GM21717 (cell line): ENCODE data around the gene TDRD10.

Experiments
- ATAC-seq: cut with Tn5 transposase; IDR thresholded peaks from one replicate; pipeline ENCODE4 v1.9.1; 2021; ENCODE audit warnings: mild to moderate bottlenecking, moderate library complexity; ENCODE audit not compliant: unreplicated experiment

The TDRD10 gene

DNA sequence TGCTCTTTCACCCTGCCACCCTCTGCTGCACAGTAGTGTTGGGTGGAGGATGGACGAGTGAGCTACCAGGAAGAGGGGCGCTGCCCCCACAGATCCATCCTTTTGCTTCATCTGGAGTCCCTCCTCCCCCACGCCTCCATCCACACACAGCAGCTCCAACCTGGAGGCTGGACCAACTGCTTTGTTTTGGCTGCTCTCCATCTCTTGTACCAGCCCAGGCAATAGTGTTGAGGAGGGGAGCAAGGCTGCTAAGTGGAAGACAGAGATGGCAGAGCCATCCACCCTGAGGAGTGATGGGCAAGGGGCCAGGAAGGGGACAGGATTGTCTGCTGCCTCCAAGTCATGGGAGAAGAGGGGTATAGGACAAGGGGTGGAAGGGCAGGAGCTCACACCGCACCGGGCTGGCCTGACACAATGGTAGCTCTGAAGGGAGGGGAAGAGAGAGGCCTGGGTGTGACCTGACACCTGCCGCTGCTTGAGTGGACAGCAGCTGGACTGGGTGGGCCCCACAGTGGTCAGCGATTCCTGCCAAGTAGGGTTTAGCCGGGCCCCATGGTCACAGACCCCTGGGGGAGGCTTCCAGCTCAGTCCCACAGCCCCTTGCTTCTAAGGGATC lies 74.0 kb downstream of the TDRD10 start:
- ATAC-seq = no peak

DNA sequence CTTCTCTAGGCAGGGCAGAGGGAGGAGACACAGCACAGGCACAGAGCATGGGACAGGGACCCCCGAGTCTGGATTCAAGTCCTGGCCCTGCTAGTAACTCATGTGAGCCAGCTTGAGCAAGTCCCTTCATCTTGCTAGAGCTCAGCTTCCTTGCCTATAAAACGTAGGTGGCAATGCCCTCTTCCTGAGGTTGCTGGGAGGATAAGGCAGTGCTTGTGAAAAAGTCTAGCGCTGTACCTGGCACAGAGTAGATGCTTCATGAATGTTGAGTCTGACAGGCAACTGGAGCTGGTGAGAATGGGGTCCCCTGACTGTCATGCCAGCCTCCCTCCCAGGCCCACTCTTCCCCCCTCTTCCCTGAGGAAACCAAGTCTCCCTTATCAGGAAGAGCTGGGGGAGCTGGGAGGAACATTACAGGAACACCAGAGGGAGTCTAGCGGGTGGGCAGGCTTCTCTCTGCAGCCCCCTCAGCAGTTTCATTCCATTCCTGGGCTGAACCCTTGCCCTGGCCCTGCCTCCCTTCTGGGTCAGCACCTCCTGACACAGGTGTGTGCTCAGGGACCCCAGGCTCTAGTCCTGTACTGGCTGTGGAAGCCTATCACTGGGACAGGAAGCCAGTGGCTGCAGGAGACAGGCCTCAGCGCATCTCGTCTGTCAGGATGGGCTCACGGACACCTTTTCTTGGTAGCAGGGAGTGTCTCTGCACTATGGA lies 75.5 kb downstream of the TDRD10 start:
- ATAC-seq = no peak

DNA sequence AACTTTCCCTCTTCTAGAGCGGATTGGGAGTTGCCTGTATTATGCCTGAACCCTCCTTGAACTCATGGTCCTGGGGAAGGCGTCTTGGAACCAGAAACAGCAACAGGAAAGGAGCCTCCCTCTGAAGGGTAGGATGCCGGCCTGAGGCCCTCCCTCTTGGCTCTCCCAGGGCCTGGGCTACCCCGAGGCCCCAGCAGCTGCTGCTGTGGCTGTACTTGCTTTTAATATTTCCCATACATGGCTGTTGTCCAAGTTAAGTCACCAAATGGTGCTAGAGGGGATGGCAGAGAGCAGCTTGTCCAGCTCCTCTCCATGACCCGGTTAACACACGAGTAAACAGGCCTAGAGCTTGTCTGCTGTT lies 76.0 kb downstream of the TDRD10 start:
- ATAC-seq = no peak

DNA sequence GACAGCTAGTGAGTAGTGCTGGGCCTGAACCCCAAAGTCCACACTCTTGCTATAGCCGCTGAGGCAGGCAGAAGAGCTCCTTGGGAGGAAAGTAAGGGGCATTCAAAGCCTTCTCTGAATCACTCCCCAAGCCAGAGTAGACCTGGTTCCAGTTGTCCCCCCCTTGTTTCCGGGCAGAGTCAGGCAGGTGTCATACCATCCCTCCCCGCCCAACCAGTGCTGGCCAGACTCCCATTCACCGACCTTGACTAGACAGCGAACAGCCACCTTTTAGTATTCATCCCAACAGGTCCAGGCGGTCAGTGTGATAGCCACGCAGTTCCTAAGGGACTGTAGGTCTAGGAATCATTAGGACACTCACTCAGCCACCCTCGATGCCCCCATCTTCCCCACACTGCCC lies 77.4 kb downstream of the TDRD10 start:
- ATAC-seq = no peak

DNA sequence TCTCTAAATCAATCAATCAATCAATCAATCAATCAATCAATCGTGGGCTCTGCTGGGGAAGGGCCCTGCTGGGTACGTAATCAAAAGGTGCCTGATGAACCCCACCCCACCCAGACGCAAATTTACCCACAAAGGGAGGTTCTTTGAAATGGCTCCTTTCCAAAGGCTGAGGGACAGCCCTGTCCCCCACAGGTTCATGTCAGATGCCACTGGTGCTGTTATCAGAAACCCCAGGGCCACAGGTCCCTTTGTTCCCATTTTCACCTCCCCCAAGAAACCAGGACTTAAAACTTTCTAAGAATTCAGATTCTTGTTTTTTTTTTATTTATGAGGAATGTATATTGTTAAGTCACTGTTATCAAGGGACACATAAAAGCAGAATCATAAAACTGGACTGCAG lies 79.7 kb downstream of the TDRD10 start:
- ATAC-seq = no peak

DNA sequence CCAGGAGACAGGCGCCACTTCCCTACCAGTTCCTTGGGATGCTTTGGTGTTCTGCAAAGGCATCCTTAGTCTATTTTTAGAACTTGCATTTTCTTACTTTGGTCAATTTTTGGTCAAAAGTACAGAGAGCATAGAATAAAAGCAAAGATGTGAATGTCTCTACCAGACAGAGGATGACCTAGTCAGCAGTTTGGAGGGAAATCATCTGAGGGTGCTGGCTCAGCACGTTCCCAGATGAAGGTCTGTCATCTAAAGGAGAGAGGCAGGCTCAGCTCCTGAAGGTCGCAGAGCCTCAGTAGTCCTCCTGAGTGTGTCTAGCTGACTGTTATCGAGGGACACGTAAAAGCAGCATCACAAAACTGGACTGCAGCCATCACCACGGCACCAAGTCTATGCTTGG lies 80.9 kb downstream of the TDRD10 start:
- ATAC-seq = no peak

DNA sequence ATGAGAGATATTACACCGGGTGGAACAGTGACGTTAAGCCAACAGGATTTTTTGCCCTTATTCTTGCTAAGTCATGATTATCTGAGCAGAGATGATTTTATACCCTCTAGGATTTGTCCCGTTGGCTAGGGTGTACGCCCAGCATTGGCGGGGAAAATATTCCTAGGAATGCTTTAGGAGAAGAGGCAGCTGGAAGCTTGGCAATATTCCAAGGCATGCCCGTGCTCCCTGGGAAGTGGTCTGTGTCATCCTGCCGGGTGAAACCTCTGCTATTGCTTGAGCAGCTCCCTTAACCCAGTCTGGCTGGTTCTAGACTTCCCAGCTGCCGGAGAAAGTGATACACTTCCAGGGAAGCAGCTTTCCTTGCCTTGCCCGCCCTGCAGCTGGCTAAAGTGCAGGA lies 81.8 kb downstream of the TDRD10 start:
- no peak for ATAC-seq

DNA sequence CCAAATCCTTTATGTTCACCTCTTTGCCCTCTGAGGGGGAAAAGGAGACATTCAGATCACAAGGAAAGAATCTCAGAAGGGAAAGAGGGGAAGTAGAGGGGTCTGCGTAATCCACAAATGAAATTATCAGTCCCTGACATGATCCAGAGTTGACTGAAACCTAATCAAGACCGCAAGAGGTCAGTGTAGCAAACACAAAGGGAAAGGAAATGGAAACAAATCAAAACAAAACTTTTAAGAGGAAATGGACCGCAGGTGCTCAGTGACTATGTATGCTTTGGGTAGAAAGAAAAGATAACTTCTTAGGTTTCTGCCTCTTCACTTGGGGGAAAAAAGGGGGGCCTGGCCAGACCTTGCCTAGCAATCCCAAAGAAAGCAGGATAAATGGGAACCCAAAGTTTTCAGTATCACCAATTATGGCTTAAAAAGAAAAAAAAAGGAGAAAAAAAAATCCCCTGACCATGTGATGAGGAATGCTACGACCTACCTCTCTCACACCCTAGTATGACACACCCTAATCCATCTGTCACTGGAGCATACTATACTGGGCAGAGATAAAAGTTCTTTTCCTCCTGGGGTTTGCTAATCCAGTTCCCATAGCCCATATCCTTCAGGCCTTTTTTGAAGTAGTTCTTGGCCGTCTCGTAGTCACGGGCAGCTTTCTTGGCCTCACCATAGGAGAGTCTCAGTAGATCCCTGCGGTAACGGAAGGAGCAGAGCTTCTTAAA lies 82.4 kb downstream of the TDRD10 start:
- ATAC-seq = no peak

DNA sequence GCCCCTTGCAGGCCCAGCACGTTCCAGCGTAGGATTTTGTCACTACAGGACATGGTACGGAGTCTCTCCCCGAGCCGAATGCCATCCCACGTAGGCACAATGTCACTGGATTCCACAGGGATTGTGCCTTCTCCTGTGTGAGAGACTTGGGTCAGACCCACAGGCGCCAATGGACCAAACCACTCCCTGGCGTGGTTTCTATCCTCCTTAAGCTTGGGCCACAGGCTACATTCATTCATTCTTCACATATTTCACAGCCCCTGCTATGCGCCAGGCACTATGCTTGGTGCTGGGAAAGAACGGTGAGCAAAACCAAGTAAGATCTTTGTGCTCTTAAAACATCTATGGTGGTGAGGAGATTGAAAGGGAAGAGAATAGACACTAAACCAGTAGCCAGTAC lies 84.2 kb downstream of the TDRD10 start:
- ATAC-seq = no peak

DNA sequence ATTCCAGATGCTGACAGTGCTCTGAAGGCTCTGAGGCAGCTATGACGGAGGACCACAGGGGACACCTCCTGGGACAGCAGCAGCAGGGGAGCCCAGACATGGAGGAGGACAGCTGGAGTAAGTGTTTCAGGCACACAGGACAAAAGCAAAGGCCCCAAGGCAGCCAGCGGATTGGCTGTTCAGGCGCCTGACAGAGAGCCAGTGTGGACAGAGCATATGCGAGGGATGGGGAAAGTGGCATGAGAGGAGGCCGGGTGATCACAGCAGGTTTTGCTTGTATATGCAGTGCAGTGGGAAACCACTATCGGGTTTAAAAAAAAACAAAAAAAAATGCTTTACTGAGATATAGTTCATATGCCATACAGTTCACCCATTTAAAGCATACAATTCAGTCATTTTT lies 84.6 kb downstream of the TDRD10 start:
- ATAC-seq = no peak

DNA sequence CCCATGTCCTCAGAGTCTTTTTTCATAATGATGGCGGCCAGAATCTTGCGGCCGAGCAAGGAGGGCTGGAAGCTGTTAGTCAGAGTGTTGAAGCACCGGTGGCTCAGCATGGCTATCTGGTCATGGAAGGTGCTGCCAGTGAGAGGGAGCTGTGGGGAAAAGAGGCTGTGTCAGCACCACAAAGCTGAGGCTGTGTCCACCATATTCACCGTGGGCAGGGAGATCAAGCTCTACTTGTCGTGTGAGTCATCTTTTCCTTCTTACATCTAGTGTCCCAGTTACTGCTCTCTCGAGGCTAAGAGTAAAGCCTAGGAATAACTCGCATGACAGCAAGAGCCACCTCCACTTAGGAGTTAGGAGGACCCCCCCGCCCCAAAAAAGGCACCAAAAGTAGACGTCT lies 87.8 kb downstream of the TDRD10 start:
- ATAC-seq = no peak

DNA sequence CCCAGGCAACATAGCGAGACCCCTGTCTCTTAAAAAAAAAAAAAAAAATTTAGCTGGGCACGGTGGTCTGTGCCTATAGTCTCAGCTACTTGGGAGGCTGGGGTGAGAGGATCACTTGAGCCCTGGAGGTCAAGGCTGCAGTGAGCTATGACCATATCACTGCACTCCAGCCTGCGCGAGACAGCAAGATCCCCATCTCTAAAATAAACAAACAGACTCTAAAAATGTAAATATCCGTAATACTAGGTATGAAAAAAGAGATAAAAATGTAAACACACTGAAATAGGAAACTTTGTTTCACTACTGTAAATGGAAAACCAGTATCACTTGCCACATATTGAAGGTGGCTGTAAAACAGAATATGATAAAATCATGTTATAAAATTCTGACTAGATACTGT lies 88.7 kb downstream of the TDRD10 start:
- ATAC-seq = no peak

DNA sequence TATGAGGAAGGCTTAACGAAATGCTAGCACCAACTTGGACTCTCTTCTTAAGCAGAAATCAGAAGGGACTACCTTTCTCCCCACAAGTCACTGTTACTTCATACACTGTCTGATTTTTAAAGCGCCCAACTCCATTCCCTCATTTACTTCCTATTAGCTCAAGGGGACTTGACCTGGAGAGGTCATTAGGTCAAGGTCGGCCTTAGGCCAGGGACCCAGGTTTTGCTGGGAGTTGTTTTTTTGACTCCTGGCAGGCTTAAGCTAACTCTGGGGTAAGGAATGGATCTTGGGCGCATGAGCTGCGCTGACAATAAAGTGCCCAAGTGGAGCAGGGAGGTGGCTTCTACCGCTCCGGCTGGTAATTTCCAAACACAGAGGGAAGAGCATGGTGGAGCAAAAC lies 89.2 kb downstream of the TDRD10 start:
- no peak for ATAC-seq

DNA sequence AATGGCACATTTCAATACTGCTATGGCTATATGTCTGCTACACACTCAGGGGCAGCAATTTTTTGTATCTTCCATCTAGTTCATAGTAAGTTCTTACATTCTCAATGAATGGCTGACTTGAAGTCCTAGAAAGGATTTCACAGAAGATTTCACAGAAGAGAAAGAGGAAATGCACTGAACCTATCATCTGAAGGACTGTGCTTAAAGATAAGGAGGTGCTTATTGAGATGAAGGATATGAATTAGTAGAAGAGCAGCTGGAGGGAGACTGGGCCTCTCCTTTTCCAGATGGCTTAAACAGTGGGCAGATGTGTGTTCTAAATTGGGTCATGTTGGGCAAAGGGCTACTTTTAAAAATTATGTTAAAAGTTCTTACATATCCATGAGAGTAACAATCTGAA lies 91.4 kb downstream of the TDRD10 start:
- no peak for ATAC-seq

DNA sequence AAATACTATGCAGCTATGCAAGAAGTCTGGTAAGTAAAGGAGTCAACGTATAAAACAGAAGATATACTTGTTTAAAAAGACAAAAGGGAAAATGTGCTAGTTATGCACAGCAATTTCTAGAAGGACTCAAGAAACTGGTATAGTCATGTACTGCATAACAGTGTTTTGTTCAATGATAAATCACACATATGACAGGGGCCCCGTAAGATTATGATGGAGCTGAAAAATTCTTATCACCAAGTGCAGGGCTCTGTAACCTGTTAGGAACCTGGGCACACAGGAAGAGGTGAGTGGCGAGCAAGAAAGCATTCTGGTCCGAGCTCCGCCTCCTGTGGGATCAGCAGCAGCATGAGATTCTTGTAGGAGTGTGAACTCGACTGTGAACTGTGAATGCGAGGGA lies 92.8 kb downstream of the TDRD10 start:
- no peak for ATAC-seq

DNA sequence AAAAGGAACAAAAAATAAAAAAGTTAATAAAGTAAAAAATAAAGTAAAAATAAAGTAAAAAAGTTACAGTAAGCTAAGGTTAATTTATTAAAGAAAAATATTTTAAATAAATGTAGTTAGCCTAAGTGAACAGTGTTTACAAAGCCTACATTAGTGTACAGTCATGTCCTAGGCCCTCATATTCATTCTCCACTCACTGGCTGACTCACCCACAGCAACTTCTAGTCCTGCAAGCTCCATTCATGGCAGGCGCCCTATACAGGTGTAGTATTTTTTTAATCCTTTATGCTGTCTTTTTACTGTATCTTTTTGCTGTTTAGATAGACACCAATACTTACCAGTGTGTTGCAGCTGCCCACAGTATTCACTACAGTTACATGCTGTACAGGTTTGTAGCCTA lies 93.6 kb downstream of the TDRD10 start:
- no peak for ATAC-seq
